GM10248 (cell line): ENCODE data around the gene SHQ1.

Experiments
- CTCF ChIA-PET: fragments of 300-600 bp; sonication (Branson Sonifier 250); formaldehyde crosslinking; extraction: SDS; loops from one replicate; lab custom pipeline; 2021; ENCODE audit warnings: antibody characterized with exemption; lab: Yijun Ruan, JAX
- POLR2A ChIA-PET: fragments of 350-650 bp; sonication (Branson Sonifier 250); formaldehyde crosslinking; extraction: SDS; loops from one replicate; lab custom pipeline; 2020; ENCODE audit warnings: antibody characterized with exemption; lab: Yijun Ruan, JAX
- DNase-seq: peaks from one replicate; pipeline ENCODE4 v3.0.0; 2012; ENCODE audit errors: extremely low spot score
- CTCF ChIP-seq: IDR thresholded peaks from 2 replicates; pipeline ENCODE4 v1.5.1; 2012; ENCODE audit warnings: mild to moderate bottlenecking, low read depth; ENCODE audit errors: extremely low read depth, missing control alignments, control extremely low read depth

SHQ1 gene

DNA sequence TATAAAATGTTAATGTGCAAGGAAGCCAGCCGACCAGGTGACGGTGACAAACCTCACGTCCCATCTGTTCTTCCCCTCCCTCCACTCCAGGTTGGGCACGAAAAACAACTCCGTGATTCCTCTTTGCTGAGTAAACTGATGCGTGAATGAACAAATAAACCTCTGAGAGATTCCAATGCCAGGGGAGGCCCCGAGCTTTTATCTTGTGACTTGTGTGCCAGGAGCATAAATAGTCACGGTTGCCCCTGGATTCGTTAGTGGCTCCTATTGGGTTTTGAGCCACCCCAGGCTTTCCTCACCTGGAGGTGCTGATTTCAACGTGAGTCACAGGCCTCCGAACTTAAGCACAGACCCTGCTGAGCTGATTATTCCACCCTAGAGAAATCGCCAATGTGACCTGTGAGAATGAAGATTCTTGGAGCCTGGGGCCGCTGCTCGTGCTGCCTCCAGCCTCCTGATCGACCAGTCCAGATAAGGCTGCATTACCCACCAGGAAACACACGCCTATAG lies 119.2 kb downstream of the SHQ1 start:
- DNase-seq, result no peak

GRCh38 chr3:72728329-72728889 lies 119.8 kb downstream of the SHQ1 start:
- no peak for TF ChIP-seq CTCF
- ChIA-PET CTCF (no interaction called here), POLR2A (no interaction called here)
- no peak for DNase-seq

More for the DNA sequence above, 119.2 kb downstream of the SHQ1 start:
- POLR2A ChIA-PET, result no interaction called here
- TF ChIP-seq CTCF, result no peak
- CTCF ChIA-PET, result no interaction called here

DNA sequence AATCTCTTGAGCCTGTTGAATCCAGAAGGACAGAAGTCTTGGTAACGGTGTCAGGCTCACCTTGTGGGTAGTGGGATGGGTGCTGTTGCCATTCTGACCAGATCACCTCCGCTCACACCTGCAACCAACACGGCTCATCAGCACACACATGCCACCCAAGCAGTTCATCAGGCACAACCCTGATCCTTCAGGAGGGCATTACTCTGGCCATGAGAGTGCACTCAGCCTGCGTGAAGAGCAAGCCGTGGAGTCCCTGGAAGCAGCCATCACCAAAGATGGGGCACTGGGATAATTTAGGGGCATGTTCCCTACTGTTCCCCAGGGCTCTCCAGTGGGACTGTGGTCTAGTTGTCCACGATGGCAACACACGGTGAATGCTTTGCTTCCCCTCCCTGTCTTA lies 120.5 kb downstream of the SHQ1 start:
- TF ChIP-seq CTCF, result no peak
- DNase-seq, result no peak
- CTCF ChIA-PET, result no interaction called here

GRCh38 chr3:72727172-72727571 lies 121.1 kb downstream of the SHQ1 start:
- CTCF ChIA-PET, result no interaction called here
- no peak for TF ChIP-seq CTCF
- DNase-seq, result no peak
- POLR2A ChIA-PET, result no interaction called here

More for the DNA sequence above, 120.5 kb downstream of the SHQ1 start:
- POLR2A ChIA-PET, result no interaction called here

DNA sequence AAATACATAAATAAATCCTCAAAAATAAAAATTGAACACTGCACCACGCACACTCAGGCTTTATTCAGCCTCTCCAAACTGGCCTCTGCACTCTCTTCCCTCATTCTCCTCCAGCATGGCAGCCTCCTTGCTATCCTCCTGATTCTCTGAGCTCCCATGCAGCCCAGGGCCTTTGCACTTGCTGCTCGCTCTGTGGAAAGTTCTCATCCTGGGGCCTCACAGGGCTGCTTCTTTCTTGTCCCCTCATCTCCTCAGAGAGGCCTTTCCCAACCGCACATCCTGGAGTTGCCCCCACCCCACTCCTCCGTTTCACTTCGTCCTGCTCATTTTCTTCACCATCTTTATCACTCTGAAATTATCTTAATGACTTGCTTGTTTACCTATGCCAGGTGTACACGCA lies 123.0 kb downstream of the SHQ1 start:
- TF ChIP-seq CTCF, result no peak
- ChIA-PET CTCF (interaction anchor here (0.9 to 1.8 kb wide), 3 partner anchors 12 to 503 kb away, joined by 3 to 5 read pairs (median 3); no protein-coding TSS in a partner anchor), POLR2A (no interaction called here)
- no peak for DNase-seq

DNA sequence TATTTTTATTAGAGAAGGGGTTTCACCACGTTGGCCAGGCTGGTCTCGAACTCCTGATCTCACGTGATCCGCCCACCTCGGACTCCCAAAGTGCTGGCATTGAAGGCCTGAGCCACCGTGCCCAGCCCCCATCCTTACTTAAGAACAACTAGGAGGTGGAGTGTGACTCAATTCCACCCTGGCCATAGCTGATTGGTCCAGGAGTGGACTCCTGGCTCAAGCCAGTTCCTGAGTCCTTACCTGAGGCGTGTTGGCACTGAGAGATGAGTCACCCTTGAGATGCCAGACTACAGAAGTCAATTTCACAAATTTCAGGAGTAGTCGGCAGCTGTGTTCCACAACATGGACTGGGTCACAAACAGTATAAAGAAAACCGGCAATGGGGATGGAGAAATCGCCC lies 124.2 kb downstream of the SHQ1 start:
- ChIA-PET CTCF (interaction anchor here (0.6 to 3.1 kb wide), 5 partner anchors 21 to 502 kb away, joined by 3 to 11 read pairs (median 3); no protein-coding TSS in a partner anchor), POLR2A (no interaction called here)
- DNase-seq, result no peak
- no peak for TF ChIP-seq CTCF
